ENCODE data around the gene TOP2B.

The TOP2B gene

DNA sequence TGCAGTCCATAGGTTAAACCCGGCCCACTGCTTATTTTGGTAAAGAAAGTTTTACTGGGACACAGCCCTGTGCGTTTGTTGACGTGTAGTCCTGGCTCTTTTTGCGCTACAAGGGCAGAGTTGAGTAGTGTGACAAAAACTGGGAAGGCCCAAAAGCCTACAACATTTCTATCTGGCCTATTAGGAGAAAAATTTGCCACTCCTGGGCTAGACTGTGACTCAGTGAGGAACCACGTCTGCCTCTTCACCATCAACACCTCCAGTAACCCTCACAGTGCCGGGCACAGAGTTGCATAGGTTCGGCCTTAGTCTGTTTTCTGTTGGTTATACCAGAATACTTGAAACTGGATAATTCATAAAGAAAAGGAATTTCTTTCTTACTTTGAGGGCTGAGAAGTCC is 110.3 kb downstream of the TOP2B start:
- FAIRE-seq: no peak

DNA sequence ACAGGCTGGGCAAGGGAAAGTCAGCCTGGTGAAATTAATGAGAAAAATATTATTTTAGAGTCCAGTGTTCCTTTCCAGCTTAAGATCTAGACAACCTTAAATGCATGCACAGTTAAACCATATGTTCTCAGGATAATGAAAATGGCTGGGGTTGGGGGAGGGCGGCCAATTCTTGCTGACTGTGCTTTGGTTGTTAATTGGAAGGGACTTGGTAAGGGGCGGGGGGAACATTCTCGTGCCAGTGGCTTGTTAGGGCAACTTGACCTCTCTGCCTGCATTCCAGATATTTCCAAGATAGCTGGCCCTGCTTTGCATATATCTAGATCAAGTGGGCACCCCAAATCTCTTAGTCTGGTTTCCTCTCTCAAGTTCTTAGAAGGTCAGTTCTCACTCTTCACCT is 112.5 kb downstream of the TOP2B start:
- FAIRE-seq: no peak

DNA sequence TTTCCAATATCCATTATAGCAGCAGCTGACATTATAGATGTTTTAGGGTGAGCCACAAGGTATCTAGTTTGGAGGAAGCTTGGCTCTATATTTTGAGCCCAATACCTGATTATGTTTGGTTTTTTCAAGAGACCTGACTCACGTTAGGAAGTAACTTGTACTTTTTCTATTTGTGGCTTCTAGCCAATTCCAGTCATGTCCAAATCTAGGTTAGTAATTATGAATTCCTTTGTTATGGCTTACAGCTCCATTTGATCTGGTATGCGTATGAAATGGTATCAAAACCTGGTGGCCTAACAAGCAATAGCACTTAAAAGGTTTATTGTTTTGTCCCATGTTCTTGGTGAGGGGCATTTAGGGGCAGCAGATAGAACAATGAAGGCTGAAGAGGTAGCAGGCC is 115.9 kb downstream of the TOP2B start:
- no peak for FAIRE-seq

DNA sequence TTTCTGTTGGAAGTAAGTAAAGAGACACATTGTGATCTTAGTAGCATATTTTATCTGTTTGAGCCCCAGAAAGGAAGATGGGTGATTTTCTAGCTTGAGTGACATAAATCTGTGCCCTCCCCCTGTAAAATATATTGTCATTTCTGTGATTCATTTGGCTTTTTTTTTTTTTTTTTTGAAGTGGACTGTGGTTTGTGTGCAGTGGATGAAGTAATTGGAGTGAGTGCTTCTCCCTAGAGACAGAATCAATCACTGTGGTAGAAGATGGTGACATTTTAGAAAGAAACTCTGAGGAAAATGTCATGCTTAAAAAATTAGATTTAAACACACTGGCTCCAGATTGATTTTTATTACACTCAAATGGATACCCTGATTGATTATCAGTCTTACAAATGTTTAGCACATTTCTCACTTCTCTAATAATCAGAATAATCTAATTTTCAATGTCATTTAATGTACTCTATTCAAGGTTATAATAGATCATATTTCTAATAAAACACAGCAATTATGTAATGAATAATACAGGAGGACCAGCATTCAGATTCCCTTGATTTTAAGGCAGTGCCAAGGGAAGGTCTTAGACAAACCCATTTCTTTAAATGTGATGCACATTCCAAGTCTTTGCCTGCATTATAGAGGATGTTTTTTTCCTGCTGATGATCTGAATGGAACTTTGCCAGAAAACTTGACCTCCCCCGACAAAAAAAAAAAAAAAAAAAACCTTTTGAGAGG is 116.6 kb downstream of the TOP2B start:
- no peak for FAIRE-seq
